Esophagus squamous epithelium (tissue), 5 donors: ENCODE results near the gene SEC14L1. TPM values are rescaled to one million over a fixed set of nuclear protein-coding genes. Genes with fewer than 3 reads are reported as not detected.

ENCODE experiments used
- DNase-seq: peaks from one replicate; lab custom pipeline; 2025; lab: John Stamatoyannopoulos, UW
- H3K27ac ChIP-seq, 4 donors: fragments of 200-600 bp; sonication (generic); one replicate each; pipeline ENCODE4 v1.5.1; 2016 to 2019; ENCODE audit warnings: mild to moderate bottlenecking in 1 of 4
- H3K27me3 ChIP-seq, 4 donors: fragments of 200-600 bp; sonication (generic); 1 replicate in 3 of 4; 2 replicates in 1 of 4; pipeline versions ENCODE4 v1.5.1 to v1.6.0; 2017 to 2021; ENCODE audit warnings: antibody characterized with exemption in 1 of 4
- H3K36me3 ChIP-seq, 3 donors: fragments of 200-600 bp; sonication (generic); one replicate each; pipeline ENCODE4 v1.5.1; 2016 to 2019
- H3K4me1 ChIP-seq, 3 donors: fragments of 200-600 bp; sonication (generic); one replicate each; pipeline ENCODE4 v1.5.1; 2017 to 2019
- H3K4me3 ChIP-seq, 4 donors: fragments of 200-600 bp; sonication (generic); 1 replicate in 3 of 4; 2 replicates in 1 of 4; pipeline ENCODE4 v1.5.1; 2016 to 2019; ENCODE audit warnings: mild to moderate bottlenecking in 2 of 4, moderate library complexity in 1 of 4
- H3K9me3 ChIP-seq, 3 donors: fragments of 200-600 bp; sonication (generic); one replicate each; pipeline ENCODE4 v1.5.1; 2016 to 2019
- POLR2A ChIP-seq, 4 donors: fragments of 450-650 bp; IDR thresholded peaks; one replicate each; pipeline ENCODE4 v1.6.1; 2017; ENCODE audit warnings: antibody characterized with exemption in 4 of 4, mild to moderate bottlenecking in 4 of 4, moderate library complexity in 3 of 4
- WGBS, 2 donors: methylation state at CpG; one replicate each; pipeline ENCODE4 v1.1.5; 2018; 5-methylcytosine and 5-hydroxymethylcytosine counted together
- intact Hi-C: fragments of 100-400 bp; cut with DNase I; formaldehyde crosslinking; loops from one replicate; pipeline ENCODE4 v1.15.0; 2022
- total RNA-seq, 4 donors: library from RNA; depleted of rRNA; stranded (reverse); fragments of >200 nt; gene quantifications; one replicate each; pipeline ENCODE4 v1.1.0, GENCODE V29; 2016
- TF ChIP-seq, protein P1 (sequence below), 6 experiments: fragments of 450-650 bp in 4 of 6; fragments of 200-600 bp in 2 of 6; sonication (generic) in 2 of 6; IDR thresholded peaks; one replicate each; pipeline ENCODE4 v1.5.1; 2016 to 2019; ENCODE audit warnings: antibody characterized with exemption in 6 of 6, mild to moderate bottlenecking in 4 of 6, moderate library complexity in 4 of 6
- donor health status: DM: yes; HTN: yes; CAD: no.

The SEC14L1 gene
- total RNA-seq, 4 donors from 2014 or later = 27.3 to 39.2 (median 32.8) TPM

DNA sequence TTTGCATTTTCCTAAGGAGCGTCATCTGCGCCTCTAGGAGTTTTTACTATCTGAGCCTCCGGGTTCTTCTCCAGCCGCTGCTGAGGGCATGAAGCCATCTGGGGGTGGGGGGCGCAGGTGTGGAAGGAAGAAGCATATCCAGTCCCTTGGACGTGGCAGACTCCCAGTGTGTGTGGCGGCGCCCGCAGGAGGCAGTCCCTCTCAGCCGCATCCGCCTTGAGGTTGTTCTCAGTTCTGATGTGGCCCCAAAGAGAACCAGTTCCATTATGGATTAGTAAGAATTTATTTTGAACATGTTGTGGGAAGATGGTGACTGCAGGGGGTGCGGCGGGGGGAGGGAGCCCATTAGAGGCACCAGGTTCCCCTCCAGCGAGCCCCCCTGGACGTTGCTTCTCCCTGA is 100.2 kb downstream of the SEC14L1 start:
- Histone ChIP-seq H3K36me3 (no peaks in the 10 kb centered on the region), H3K4me3 (no peak overlapping the region), H3K9me3 (no peaks in the 10 kb centered on the region), H3K27me3 (no peaks in the 10 kb centered on the region), H3K4me1 (peaks cover 0 to 2% (median 0%) of the 10 kb centered on the region in 3 donors), H3K27ac (no peak overlapping the region)
- no peak for DNase-seq
- 92 to 96% methylated on average over 10 to 11 of the region's 15 CpGs for WGBS, 2 donors
- TF ChIP-seq, protein P1, sequence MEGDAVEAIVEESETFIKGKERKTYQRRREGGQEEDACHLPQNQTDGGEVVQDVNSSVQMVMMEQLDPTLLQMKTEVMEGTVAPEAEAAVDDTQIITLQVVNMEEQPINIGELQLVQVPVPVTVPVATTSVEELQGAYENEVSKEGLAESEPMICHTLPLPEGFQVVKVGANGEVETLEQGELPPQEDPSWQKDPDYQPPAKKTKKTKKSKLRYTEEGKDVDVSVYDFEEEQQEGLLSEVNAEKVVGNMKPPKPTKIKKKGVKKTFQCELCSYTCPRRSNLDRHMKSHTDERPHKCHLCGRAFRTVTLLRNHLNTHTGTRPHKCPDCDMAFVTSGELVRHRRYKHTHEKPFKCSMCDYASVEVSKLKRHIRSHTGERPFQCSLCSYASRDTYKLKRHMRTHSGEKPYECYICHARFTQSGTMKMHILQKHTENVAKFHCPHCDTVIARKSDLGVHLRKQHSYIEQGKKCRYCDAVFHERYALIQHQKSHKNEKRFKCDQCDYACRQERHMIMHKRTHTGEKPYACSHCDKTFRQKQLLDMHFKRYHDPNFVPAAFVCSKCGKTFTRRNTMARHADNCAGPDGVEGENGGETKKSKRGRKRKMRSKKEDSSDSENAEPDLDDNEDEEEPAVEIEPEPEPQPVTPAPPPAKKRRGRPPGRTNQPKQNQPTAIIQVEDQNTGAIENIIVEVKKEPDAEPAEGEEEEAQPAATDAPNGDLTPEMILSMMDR (IDR thresholded peaks at IDR 0.05) = no peak
- TF ChIP-seq POLR2A (IDR thresholded peaks at IDR 0.05) = no peak
- intact Hi-C loops = no loop called here

DNA sequence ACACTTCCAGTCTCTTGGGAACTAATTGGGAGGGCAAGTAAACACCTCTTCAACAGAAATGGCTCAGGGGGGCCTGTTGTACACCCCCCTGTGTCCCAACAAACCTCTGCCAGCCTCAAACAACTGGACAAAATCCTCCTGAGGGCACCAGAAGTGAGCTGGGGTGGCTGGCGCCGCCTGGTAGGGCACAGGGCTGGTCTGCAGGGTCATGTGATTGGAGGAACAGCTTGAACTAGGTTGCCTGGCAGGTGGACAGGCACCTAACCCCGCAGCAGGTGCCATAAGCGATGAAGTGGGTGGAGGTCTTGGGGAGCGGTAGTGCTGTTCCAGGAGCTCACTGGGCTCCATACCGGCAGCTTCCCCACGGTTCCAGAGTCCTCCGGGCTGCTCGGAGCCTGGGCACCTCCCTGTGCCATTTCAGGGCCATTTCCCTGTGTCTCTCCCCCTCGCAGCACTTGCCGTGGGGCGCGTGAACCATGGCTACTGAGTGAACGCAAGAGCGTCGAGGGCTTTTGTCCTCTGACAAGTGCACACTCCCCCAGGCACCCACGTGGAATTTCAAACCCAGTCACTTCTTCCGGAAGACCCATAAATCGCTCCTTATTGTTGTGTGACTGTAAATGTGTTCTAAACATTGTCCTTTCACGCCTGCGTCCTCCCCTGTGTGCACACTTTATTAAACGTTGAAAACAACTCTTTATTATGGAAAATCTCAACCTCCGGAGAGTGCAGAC is 101.5 kb downstream of the SEC14L1 start:
- no peaks in the 10 kb centered on the region for H3K36me3 ChIP-seq
- no peak for TF ChIP-seq POLR2A (IDR thresholded peaks at IDR 0.05)
- TF ChIP-seq, protein P1 (IDR thresholded peaks at IDR 0.05) = no peak
- H3K27me3 ChIP-seq = no peaks in the 10 kb centered on the region
- WGBS, 2 donors = 56 to 62% methylated on average over 19 to 20 of the region's 23 CpGs
- DNase-seq = no peak
- peaks cover 3 to 10% (median 8%) of the 10 kb centered on the region in 3 donors for H3K4me1 ChIP-seq
- intact Hi-C loops = no loop called here
- H3K9me3 ChIP-seq = no peaks in the 10 kb centered on the region
- H3K27ac ChIP-seq = no peak overlapping the region
- no peak overlapping the region for H3K4me3 ChIP-seq

DNA sequence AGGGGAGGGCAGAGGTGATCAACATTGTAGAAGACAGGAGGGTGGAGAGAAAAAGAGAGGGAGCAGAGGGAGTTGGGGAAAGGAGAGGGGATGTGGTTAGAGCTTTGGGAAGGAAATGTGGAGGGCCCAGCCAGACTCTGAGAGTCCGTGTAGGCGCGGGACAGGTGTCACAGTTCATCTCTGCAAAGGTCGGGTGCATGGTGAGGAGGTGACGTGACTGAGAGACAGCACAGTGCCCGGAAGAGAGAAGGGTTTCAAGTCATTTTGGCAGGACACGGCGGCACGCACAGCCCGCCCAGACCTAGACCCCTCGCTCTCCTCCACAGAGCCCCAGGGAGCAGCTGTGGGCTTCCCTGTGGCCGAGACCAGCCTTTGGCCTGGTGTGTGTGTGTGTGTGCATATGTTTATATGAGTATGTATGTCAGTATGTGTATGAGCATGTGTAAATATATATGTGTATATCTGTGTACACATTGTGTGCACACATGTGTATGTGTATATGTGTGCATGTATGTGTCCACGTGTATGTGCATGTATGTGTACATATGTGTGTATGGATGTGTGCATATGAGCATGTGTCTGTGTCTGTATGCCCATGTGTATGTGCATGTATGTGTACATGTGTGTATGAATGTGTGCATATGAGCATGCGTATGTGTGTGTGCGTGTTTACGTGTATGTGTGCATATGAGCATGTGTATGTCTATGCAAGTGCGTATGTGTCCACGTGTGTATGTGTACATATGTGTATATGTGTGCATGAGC is 104.6 kb downstream of the SEC14L1 start:
- DNase-seq = no peak
- no peaks in the 10 kb centered on the region for H3K9me3 ChIP-seq
- TF ChIP-seq, protein P1 (IDR thresholded peaks at IDR 0.05) = no peak
- TF ChIP-seq POLR2A (IDR thresholded peaks at IDR 0.05) = no peak
- H3K4me1 ChIP-seq = peaks cover 3 to 13% (median 11%) of the 10 kb centered on the region in 3 donors
- H3K27me3 ChIP-seq = peaks cover 0 to 17% (median 0%) of the 10 kb centered on the region in 4 donors
- H3K4me3 ChIP-seq = no peak overlapping the region
- H3K27ac ChIP-seq = no peak overlapping the region
- WGBS, 2 donors = 69 to 74% methylated on average over 17 to 18 of the region's 18 CpGs
- no peaks in the 10 kb centered on the region for H3K36me3 ChIP-seq
- intact Hi-C loops = no loop called here

DNA sequence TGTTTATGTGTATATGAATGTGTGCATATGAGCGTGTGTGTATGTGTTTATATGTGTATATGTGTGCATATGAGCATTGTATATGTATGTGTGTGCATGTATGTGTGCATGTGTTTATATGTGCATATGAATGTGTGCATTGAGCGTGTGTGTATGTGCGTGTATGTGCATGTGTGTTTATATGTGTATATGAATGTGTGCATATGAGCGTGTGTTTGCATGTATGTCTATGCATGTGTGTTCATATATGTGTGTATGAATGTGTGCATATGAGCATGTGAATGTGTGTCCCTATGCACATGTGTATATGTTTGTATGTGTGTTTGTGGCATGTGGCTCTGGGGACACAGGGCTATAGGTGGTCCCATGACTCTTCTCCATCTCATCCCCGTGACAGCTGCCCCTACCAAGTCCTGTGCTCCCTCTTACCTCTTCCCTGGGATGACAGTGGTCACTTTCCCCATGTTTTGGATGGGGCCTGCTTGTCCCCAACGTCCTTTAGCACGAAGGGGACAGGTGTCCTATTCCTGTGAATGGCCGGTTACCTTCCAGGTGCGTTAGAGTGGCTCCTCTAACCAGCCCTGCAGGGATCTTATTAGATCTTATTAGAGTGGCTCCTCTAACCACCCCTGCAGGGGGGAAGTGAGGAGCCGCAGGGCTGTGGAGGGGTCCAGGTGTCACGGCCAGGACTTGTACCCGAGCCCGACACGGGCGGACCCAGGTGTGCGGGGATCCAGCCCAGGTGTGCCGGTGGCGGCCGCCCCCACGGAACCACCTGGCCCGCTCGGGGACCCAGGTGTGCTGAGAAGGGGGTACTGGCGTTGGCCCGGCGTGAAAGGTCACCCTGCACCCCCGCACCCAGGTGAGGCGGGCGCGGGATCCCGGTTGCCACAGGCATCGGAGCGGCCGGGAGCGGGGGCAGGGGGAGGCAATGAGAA is 105.6 kb downstream of the SEC14L1 start:
- intact Hi-C loops = no loop called here
- Histone ChIP-seq H3K27ac (peak overlapping the region; percentile 53 to 69 (median 61)), H3K4me1 (peaks cover 3 to 13% (median 11%) of the 10 kb centered on the region in 3 donors), H3K4me3 (peak overlapping the region; percentile 48 to 82 (median 54)), H3K9me3 (no peaks in the 10 kb centered on the region), H3K36me3 (no peaks in the 10 kb centered on the region), H3K27me3 (peaks cover 0 to 17% (median 0%) of the 10 kb centered on the region in 4 donors)
- 88 to 96% methylated on average over 5 to 8 of the region's 34 CpGs for WGBS, 2 donors
- TF ChIP-seq, protein P1 (IDR thresholded peaks at IDR 0.05) = no peak
- no peak for TF ChIP-seq POLR2A (IDR thresholded peaks at IDR 0.05)
- no peak for DNase-seq
